ENCODE measurements around the gene PTTG1IP. TPM values are rescaled to one million over a fixed set of nuclear protein-coding genes. Genes with fewer than 3 reads are reported as not detected.

Gene PTTG1IP
- total and polyA plus RNA-seq, 3 donors from 2014 or later, result 171 to 195 (median 190) TPM

GRCh38 chr21:44850208-44850800 is 23.2 kb downstream of the PTTG1IP start:
- Histone ChIP-seq H3K4me3 (no peak overlapping the region), H3K27me3 (no peaks in the 10 kb centered on the region), H3K9me3 (no peaks in the 10 kb centered on the region), H3K27ac (no peak overlapping the region), H3K4me1 (peaks cover 15% of the 10 kb centered on the region), H3K36me3 (ENCODE audit: low read depth, missing control alignments) (no peaks in the 10 kb centered on the region)
- intact Hi-C loops (cut with DNase I; ENCODE audit: low total_unique reads), result no loop called here
- no peak for DNase-seq
- TF ChIP-seq, protein P1, sequence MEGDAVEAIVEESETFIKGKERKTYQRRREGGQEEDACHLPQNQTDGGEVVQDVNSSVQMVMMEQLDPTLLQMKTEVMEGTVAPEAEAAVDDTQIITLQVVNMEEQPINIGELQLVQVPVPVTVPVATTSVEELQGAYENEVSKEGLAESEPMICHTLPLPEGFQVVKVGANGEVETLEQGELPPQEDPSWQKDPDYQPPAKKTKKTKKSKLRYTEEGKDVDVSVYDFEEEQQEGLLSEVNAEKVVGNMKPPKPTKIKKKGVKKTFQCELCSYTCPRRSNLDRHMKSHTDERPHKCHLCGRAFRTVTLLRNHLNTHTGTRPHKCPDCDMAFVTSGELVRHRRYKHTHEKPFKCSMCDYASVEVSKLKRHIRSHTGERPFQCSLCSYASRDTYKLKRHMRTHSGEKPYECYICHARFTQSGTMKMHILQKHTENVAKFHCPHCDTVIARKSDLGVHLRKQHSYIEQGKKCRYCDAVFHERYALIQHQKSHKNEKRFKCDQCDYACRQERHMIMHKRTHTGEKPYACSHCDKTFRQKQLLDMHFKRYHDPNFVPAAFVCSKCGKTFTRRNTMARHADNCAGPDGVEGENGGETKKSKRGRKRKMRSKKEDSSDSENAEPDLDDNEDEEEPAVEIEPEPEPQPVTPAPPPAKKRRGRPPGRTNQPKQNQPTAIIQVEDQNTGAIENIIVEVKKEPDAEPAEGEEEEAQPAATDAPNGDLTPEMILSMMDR (IDR thresholded peaks at IDR 0.05), result no peak
- TF ChIP-seq POLR2A (IDR thresholded peaks at IDR 0.05), result no peak
- 86 to 87% methylated on average over 13 to 18 of the region's 20 CpGs for WGBS, 2 donors

- Histone ChIP-seq H3K4me1 (peaks cover 15% of the 10 kb centered on the region), H3K36me3 (ENCODE audit: low read depth, missing control alignments) (no peaks in the 10 kb centered on the region), H3K4me3 (no peak overlapping the region), H3K27ac (no peak overlapping the region), H3K27me3 (no peaks in the 10 kb centered on the region), H3K9me3 (no peaks in the 10 kb centered on the region)
- no peak for TF ChIP-seq POLR2A (IDR thresholded peaks at IDR 0.05)
- TF ChIP-seq, protein P1 (IDR thresholded peaks at IDR 0.05), result no peak
- 92 to 96% methylated on average over 12 of the region's 12 CpGs for WGBS, 2 donors
- DNase-seq, result no peak
- intact Hi-C loops (cut with DNase I; ENCODE audit: low total_unique reads), result no loop called here
Measured at GRCh38 chr21:44849616-44850130, 23.8 kb downstream of the PTTG1IP start.

DNA sequence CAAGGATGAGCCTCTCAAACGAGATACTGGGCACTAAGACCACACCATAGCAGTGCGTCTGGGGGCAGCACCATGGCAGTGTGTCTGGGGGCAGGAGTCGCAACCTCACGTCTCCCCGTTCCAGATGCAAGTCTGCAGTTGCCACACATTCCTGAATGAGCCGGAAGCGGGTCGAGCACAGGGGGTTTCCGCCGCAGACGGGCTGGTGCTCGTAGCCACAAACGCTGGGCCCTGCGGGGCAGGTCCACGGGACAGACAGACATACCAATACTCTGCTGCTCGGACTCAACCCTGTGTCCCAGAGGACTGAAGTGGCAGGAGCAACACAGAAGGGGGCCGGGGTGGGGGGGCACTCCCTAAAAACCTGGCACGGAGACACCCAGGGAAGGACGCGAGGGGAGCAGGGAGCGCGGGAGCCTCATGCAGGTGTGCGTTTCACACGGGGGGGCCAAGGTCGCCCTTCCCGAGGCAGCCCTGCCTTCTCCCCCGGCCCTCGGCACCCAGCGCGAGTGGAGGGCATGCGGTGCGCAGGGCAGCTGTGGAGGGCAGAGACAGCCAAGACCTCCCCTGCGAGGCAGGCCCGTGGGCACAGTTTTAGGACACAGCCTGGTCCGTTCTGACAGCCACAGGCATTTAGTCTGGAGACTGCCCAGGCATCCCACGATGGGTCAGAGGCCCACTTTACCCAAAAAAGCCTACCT is 24.5 kb downstream of the PTTG1IP start:
- Histone ChIP-seq H3K4me1 (peaks cover 15% of the 10 kb centered on the region), H3K4me3 (no peak overlapping the region), H3K9me3 (no peaks in the 10 kb centered on the region), H3K36me3 (ENCODE audit: low read depth, missing control alignments) (no peaks in the 10 kb centered on the region), H3K27me3 (no peaks in the 10 kb centered on the region), H3K27ac (no peak overlapping the region)
- TF ChIP-seq, protein P1 (IDR thresholded peaks at IDR 0.05), result no peak
- no peak for TF ChIP-seq POLR2A (IDR thresholded peaks at IDR 0.05)
- no peak for DNase-seq
- 91 to 97% methylated on average over 21 to 36 of the region's 36 CpGs for WGBS, 2 donors
- intact Hi-C loops (cut with DNase I; ENCODE audit: low total_unique reads), result no loop called here

DNA sequence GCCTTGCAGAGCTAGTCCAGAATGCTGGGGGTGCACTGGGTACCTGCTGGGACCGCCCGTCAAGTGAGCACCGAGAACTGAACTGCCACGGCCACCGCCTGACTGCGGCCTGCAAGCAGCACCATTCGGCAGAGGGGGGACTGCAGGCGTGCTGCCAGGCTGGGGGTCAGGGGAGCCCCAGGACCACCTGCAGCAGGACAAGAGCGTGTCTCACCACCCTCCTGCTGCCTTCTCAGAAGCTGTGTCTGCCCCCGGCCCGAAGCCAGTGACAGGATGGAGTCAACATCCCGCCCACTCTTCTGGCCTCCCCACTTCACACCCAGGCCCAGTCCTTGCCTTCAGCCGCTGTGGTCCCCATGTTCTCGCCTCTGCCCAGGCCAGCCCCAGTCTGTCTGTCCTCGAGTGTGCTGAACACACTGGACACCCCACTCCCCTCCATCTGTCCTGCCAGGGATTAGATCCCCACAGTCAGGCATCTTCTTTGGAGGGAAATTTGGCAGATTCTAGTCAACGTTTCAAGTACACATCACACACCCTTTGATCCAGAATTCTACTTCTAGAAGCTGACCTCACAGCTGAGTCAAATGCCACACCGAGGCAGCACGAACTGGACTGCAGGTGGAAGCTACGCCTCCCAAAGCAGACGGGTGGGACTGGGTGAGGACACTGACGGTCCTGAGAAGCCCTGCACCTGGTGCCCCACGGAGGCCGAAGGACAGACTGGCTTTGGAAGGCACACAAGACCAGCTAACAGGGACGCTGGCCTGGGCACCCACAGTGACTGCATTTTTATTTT is 26.0 kb downstream of the PTTG1IP start:
- Histone ChIP-seq H3K4me3 (no peak overlapping the region), H3K27ac (no peak overlapping the region), H3K36me3 (ENCODE audit: low read depth, missing control alignments) (no peaks in the 10 kb centered on the region), H3K4me1 (peaks cover 15% of the 10 kb centered on the region), H3K27me3 (no peaks in the 10 kb centered on the region), H3K9me3 (no peaks in the 10 kb centered on the region)
- TF ChIP-seq, protein P1 (IDR thresholded peaks at IDR 0.05), result no peak
- TF ChIP-seq POLR2A (IDR thresholded peaks at IDR 0.05), result no peak
- intact Hi-C loops (cut with DNase I; ENCODE audit: low total_unique reads), result no loop called here
- no peak for DNase-seq
- WGBS, 2 donors, result 86 to 88% methylated on average over 22 to 24 of the region's 24 CpGs

All from testis (tissue), 3 donors.